Suprapubic skin (tissue), 3 donors: ENCODE data around the gene PELO.

Experiments used
- POLR2AphosphoS5 ChIP-seq, 3 donors: sonication (generic); formaldehyde crosslinking; IDR thresholded peaks; one replicate each; pipeline ENCODE4 v1.6.1; 2017; ENCODE audit warnings: antibody characterized with exemption in 3 of 3
- TF ChIP-seq, protein P1 (sequence below), 2 donors: fragments of 200-600 bp in 1 of 2; fragments of 450-650 bp in 1 of 2; sonication (generic) in 1 of 2; IDR thresholded peaks; one replicate each; pipeline ENCODE4 v1.5.1; 2016 to 2019; ENCODE audit warnings: antibody characterized with exemption in 2 of 2, mild to moderate bottlenecking in 1 of 2, moderate library complexity in 1 of 2

DNA sequence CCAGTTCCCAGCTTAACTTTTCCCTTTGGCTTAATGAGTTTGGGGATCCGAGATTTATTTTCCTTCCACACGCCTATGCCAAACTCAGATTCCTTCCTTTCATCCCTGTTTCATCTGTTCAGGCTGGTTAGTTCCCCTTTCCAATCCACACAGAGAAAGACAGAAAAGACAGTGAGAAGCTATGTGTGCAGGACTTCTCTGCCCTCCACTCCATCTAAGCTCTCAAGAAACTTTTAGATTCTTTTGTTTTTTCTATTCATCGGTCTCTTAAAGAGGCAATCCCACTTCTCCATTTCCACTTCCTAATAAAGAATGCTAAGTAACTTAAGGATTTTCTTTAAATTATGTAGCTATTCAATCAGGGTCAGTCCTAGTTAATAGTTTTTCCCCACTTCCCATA, 11.2 kb downstream of the PELO start:
- TF ChIP-seq, protein P1, sequence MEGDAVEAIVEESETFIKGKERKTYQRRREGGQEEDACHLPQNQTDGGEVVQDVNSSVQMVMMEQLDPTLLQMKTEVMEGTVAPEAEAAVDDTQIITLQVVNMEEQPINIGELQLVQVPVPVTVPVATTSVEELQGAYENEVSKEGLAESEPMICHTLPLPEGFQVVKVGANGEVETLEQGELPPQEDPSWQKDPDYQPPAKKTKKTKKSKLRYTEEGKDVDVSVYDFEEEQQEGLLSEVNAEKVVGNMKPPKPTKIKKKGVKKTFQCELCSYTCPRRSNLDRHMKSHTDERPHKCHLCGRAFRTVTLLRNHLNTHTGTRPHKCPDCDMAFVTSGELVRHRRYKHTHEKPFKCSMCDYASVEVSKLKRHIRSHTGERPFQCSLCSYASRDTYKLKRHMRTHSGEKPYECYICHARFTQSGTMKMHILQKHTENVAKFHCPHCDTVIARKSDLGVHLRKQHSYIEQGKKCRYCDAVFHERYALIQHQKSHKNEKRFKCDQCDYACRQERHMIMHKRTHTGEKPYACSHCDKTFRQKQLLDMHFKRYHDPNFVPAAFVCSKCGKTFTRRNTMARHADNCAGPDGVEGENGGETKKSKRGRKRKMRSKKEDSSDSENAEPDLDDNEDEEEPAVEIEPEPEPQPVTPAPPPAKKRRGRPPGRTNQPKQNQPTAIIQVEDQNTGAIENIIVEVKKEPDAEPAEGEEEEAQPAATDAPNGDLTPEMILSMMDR (IDR thresholded peaks at IDR 0.05) = no peak
- no peak for TF ChIP-seq POLR2AphosphoS5 (IDR thresholded peaks at IDR 0.05)
